Measurements from ENCODE around the gene LRBA.
"Not testable (repeated sequence)": the region's sequence is repeated elsewhere in the genome, so short reads cannot be mapped to it uniquely, and the experiment has no call there.

Gene LRBA

GRCh38 chr4:150957981-150958380 lies 57.1 kb downstream of the LRBA start:
- not testable (repeated sequence) for H3K4me2 ChIP-seq (ENCODE audit: low read length, poor library complexity, severe bottlenecking); H3K27ac ChIP-seq (ENCODE audit: low read length, poor library complexity, severe bottlenecking); H3K9me3 ChIP-seq (ENCODE audit: control insufficient read depth, low read length); H4K91ac ChIP-seq (ENCODE audit: low read length); H3K14ac ChIP-seq (ENCODE audit: low read length in 2 of 2); H2BK12ac ChIP-seq (ENCODE audit: low read length in 2 of 2); H3K23ac ChIP-seq (ENCODE audit: low read length in 2 of 2); H3K4ac ChIP-seq (ENCODE audit: low read depth in 1 of 2, low read length in 2 of 2); H3K27me3 ChIP-seq (ENCODE audit: control insufficient read depth in 1 of 2, insufficient read depth in 1 of 2, low read length in 2 of 2); H2AK5ac ChIP-seq (ENCODE audit: low read length, severe bottlenecking); H2BK15ac ChIP-seq (ENCODE audit: low read depth, poor library complexity, severe bottlenecking); H2BK120ac ChIP-seq (ENCODE audit: low read depth, low read length); H3K9ac ChIP-seq (ENCODE audit: low read length); H4K8ac ChIP-seq (ENCODE audit: low read length); DNase-seq; H3K4me3 ChIP-seq (ENCODE audit: insufficient read depth in 1 of 2, low read depth in 1 of 2, low read length in 2 of 2); H2AFZ ChIP-seq (ENCODE audit: low read depth, low read length); H3K36me3 ChIP-seq (ENCODE audit: control insufficient read depth in 1 of 2, insufficient read depth in 2 of 2, low read depth in 1 of 2, low read length in 2 of 2); H3K18ac ChIP-seq (ENCODE audit: low read depth in 1 of 2, low read length in 2 of 2); H3K4me1 ChIP-seq (ENCODE audit: control insufficient read depth, insufficient read depth, low read depth, low read length); H2BK5ac ChIP-seq (ENCODE audit: low read depth, low read length, poor library complexity, severe bottlenecking)
- 96% methylated on average over 4 of the region's 4 CpGs for WGBS
- peaks cover 23% of the 10 kb centered on the region for H3K79me1 ChIP-seq (replicated peaks; ENCODE audit: low read length, poor library complexity, severe bottlenecking)

- H4K8ac ChIP-seq (ENCODE audit: low read length); H2AK5ac ChIP-seq (ENCODE audit: low read length, severe bottlenecking); H3K9me3 ChIP-seq (ENCODE audit: control insufficient read depth, low read length); H3K9ac ChIP-seq (ENCODE audit: low read length); H2BK15ac ChIP-seq (ENCODE audit: low read depth, poor library complexity, severe bottlenecking); H2BK12ac ChIP-seq (ENCODE audit: low read length in 2 of 2); H3K27me3 ChIP-seq (ENCODE audit: control insufficient read depth in 1 of 2, insufficient read depth in 1 of 2, low read length in 2 of 2); H3K14ac ChIP-seq (ENCODE audit: low read length in 2 of 2); H3K18ac ChIP-seq (ENCODE audit: low read depth in 1 of 2, low read length in 2 of 2); H3K27ac ChIP-seq (ENCODE audit: low read length, poor library complexity, severe bottlenecking); H3K23ac ChIP-seq (ENCODE audit: low read length in 2 of 2); H3K4me2 ChIP-seq (ENCODE audit: low read length, poor library complexity, severe bottlenecking); H3K4me3 ChIP-seq (ENCODE audit: insufficient read depth in 1 of 2, low read depth in 1 of 2, low read length in 2 of 2); H4K91ac ChIP-seq (ENCODE audit: low read length); H2BK120ac ChIP-seq (ENCODE audit: low read depth, low read length); DNase-seq; H3K4ac ChIP-seq (ENCODE audit: low read depth in 1 of 2, low read length in 2 of 2); H3K36me3 ChIP-seq (ENCODE audit: control insufficient read depth in 1 of 2, insufficient read depth in 2 of 2, low read depth in 1 of 2, low read length in 2 of 2); H2AFZ ChIP-seq (ENCODE audit: low read depth, low read length); H3K4me1 ChIP-seq (ENCODE audit: control insufficient read depth, insufficient read depth, low read depth, low read length); H2BK5ac ChIP-seq (ENCODE audit: low read depth, low read length, poor library complexity, severe bottlenecking): not testable (repeated sequence)
- 100% methylated on average over 1 of the region's 1 CpG for WGBS
- H3K79me1 ChIP-seq (replicated peaks; ENCODE audit: low read length, poor library complexity, severe bottlenecking): peaks cover 26% of the 10 kb centered on the region
These were observed 58.0 kb downstream of the LRBA start for GRCh38 chr4:150957095-150957494.

DNA sequence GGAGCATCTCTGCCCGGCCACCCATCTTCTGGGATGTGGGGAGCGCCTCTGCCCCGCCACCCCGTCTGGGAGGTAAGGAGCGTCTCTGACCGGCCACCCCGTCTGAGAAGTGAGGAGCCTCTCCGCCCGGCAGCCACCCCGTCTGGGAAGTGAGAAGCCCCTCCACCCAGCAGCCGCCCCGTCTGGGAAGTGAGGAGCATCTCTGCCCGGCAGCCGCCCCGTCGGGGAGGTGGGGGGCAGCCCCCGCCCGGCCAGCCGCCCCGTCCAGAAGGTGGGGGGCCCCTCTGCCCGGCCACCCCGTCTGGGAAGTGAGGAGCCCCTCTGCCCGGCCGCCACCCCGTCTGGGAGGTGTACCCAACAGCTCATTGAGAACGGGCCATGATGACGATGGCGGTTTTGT lies 61.2 kb downstream of the LRBA start:
- H3K36me3 ChIP-seq (ENCODE audit: control insufficient read depth in 1 of 2, insufficient read depth in 2 of 2, low read depth in 1 of 2, low read length in 2 of 2); H3K9ac ChIP-seq (ENCODE audit: low read length); H3K27ac ChIP-seq (ENCODE audit: low read length, poor library complexity, severe bottlenecking); H2BK12ac ChIP-seq (ENCODE audit: low read length in 2 of 2); H3K18ac ChIP-seq (ENCODE audit: low read depth in 1 of 2, low read length in 2 of 2); H2AFZ ChIP-seq (ENCODE audit: low read depth, low read length); H2AK5ac ChIP-seq (ENCODE audit: low read length, severe bottlenecking); H4K8ac ChIP-seq (ENCODE audit: low read length); H4K91ac ChIP-seq (ENCODE audit: low read length); DNase-seq; H2BK120ac ChIP-seq (ENCODE audit: low read depth, low read length); H2BK15ac ChIP-seq (ENCODE audit: low read depth, poor library complexity, severe bottlenecking); H3K23ac ChIP-seq (ENCODE audit: low read length in 2 of 2); H2BK5ac ChIP-seq (ENCODE audit: low read depth, low read length, poor library complexity, severe bottlenecking); H3K9me3 ChIP-seq (ENCODE audit: control insufficient read depth, low read length); H3K14ac ChIP-seq (ENCODE audit: low read length in 2 of 2); H3K4ac ChIP-seq (ENCODE audit: low read depth in 1 of 2, low read length in 2 of 2); H3K4me3 ChIP-seq (ENCODE audit: insufficient read depth in 1 of 2, low read depth in 1 of 2, low read length in 2 of 2); H3K4me1 ChIP-seq (ENCODE audit: control insufficient read depth, insufficient read depth, low read depth, low read length); H3K4me2 ChIP-seq (ENCODE audit: low read length, poor library complexity, severe bottlenecking); H3K27me3 ChIP-seq (ENCODE audit: control insufficient read depth in 1 of 2, insufficient read depth in 1 of 2, low read length in 2 of 2): not testable (repeated sequence)
- 95% methylated on average over 19 of the region's 28 CpGs for WGBS
- H3K79me1 ChIP-seq (replicated peaks; ENCODE audit: low read length, poor library complexity, severe bottlenecking): peaks cover 22% of the 10 kb centered on the region

DNA sequence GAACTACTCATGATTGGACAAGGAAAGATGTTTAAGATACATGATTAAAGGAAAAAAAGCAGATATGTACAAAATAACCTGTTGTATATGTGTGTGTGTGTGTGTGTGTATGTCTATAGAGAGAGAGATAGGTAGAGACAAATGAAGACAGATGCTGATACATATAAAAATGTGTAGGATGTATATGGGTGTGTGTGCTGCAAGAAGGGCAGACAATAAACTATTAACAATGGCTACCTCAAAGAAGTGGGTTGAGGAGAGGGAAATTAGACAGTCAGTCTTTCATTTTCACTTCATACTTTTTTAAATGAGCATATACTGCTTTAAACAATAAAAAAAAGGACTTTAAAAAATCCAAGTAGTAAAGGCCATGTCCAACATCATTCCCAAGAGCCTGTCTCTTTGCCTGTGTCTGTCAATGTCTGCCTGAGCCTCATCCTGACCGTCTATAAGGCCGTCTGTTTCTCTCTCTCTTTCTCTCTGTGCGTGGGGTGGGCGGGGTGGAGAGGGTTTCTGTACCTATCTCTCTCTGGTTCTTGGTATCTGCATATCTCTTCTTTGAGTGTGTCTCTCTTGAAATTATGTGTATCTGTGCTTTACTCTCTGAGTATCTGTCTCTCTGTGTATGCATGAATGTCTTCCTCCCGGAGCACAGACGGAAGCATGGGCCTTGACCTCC lies 62.8 kb downstream of the LRBA start:
- H3K9me3 ChIP-seq (ENCODE audit: control insufficient read depth, low read length): no peaks in the 10 kb centered on the region
- H3K27me3 ChIP-seq (ENCODE audit: control insufficient read depth in 1 of 2, insufficient read depth in 1 of 2, low read length in 2 of 2): no peaks in the 10 kb centered on the region
- H2BK15ac ChIP-seq (ENCODE audit: low read depth, poor library complexity, severe bottlenecking): no peak overlapping the region
- no peak overlapping the region for H3K18ac ChIP-seq (ENCODE audit: low read depth in 1 of 2, low read length in 2 of 2)
- 97% methylated on average over 4 of the region's 6 CpGs for WGBS
- no peak overlapping the region for H2AK5ac ChIP-seq (ENCODE audit: low read length, severe bottlenecking)
- DNase-seq: no peak
- H2AFZ ChIP-seq (ENCODE audit: low read depth, low read length): no peak overlapping the region
- no peak overlapping the region for H4K8ac ChIP-seq (ENCODE audit: low read length)
- H2BK12ac ChIP-seq (ENCODE audit: low read length in 2 of 2): no peak overlapping the region
- H3K9ac ChIP-seq (ENCODE audit: low read length): no peak overlapping the region
- H3K36me3 ChIP-seq (ENCODE audit: control insufficient read depth in 1 of 2, insufficient read depth in 2 of 2, low read depth in 1 of 2, low read length in 2 of 2): no peaks in the 10 kb centered on the region
- no peak overlapping the region for H3K4me3 ChIP-seq (ENCODE audit: insufficient read depth in 1 of 2, low read depth in 1 of 2, low read length in 2 of 2)
- H3K27ac ChIP-seq (ENCODE audit: low read length, poor library complexity, severe bottlenecking): no peak overlapping the region
- H3K79me1 ChIP-seq (replicated peaks; ENCODE audit: low read length, poor library complexity, severe bottlenecking): peaks cover 11% of the 10 kb centered on the region
- no peak overlapping the region for H3K4me2 ChIP-seq (ENCODE audit: low read length, poor library complexity, severe bottlenecking)
- H2BK5ac ChIP-seq (ENCODE audit: low read depth, low read length, poor library complexity, severe bottlenecking): no peak overlapping the region
- no peak overlapping the region for H3K23ac ChIP-seq (ENCODE audit: low read length in 2 of 2)
- H3K4me1 ChIP-seq (ENCODE audit: control insufficient read depth, insufficient read depth, low read depth, low read length): no peaks in the 10 kb centered on the region
- no peak overlapping the region for H4K91ac ChIP-seq (ENCODE audit: low read length)
- no peak overlapping the region for H3K14ac ChIP-seq (ENCODE audit: low read length in 2 of 2)
- H2BK120ac ChIP-seq (ENCODE audit: low read depth, low read length): no peak overlapping the region
- no peak overlapping the region for H3K4ac ChIP-seq (ENCODE audit: low read depth in 1 of 2, low read length in 2 of 2)
